Type B pancreatic cell (in vitro differentiated cells): ENCODE results near the gene SEMA5A. TPM values are rescaled to one million over a fixed set of nuclear protein-coding genes. Genes with fewer than 3 reads are reported as not detected.

Source experiments
- DNase-seq: peaks from one replicate; pipeline ENCODE4 v3.0.0; 2021; ENCODE audit warnings: mixed read lengths; ENCODE audit not compliant: unreplicated experiment; ENCODE audit errors: extremely low spot score
- H3K27ac Mint-ChIP-seq: 2 replicates; pipeline ENCODE4 v1.8.0; 2021; ENCODE audit warnings: mild to moderate bottlenecking, mixed read lengths
- H3K27me3 Mint-ChIP-seq: 2 replicates; pipeline ENCODE4 v1.8.0; 2021; ENCODE audit warnings: mixed read lengths
- H3K36me3 Mint-ChIP-seq: 2 replicates; pipeline ENCODE4 v1.8.0; 2021; ENCODE audit warnings: mixed read lengths
- H3K4me1 Mint-ChIP-seq: one replicate; pipeline ENCODE4 v1.8.0; 2021; ENCODE audit warnings: mixed read lengths; ENCODE audit not compliant: unreplicated experiment
- H3K4me3 Mint-ChIP-seq: 2 replicates; pipeline ENCODE4 v1.8.0; 2021; ENCODE audit warnings: mild to moderate bottlenecking, mixed read lengths
- H3K9me3 Mint-ChIP-seq: 2 replicates; pipeline ENCODE4 v1.8.0; 2021; ENCODE audit warnings: mixed read lengths
- CTCF ChIP-seq: fragments of 200-600 bp; sonication (generic); conservative IDR thresholded peaks from 2 replicates; pipeline ENCODE4 v1.5.0; 2021; ENCODE audit warnings: antibody characterized with exemption, mild to moderate bottlenecking
- total RNA-seq: library from RNA; stranded (reverse); gene quantifications from 2 replicates; pipeline ENCODE4 v1.2.1, GENCODE V29; 2021; ENCODE audit warnings: low replicate concordance

SEMA5A gene
- total RNA-seq, 1 donor from 2014 or later, result 92.9 TPM

- peaks cover 13% of the 10 kb centered on the region for H3K4me1 Mint-ChIP-seq
- peaks cover 10% of the 10 kb centered on the region for H3K9me3 Mint-ChIP-seq
- H3K27me3 Mint-ChIP-seq, result peaks cover 2% of the 10 kb centered on the region
- no peak for TF ChIP-seq CTCF
- H3K4me3 Mint-ChIP-seq, result no peak overlapping the region
- DNase-seq, result no peak
- H3K36me3 Mint-ChIP-seq, result peaks cover 12% of the 10 kb centered on the region
- no peak overlapping the region for H3K27ac Mint-ChIP-seq
Observed at GRCh38 chr5:9342161-9342787, 203.6 kb downstream of the SEMA5A start.

GRCh38 chr5:9340085-9340484 is 205.8 kb downstream of the SEMA5A start:
- Mint-ChIP-seq H3K4me1 (peaks cover 22% of the 10 kb centered on the region), H3K9me3 (peaks cover 10% of the 10 kb centered on the region)

GRCh38 chr5:9339206-9339818 is 206.6 kb downstream of the SEMA5A start:
- peaks cover 10% of the 10 kb centered on the region for H3K9me3 Mint-ChIP-seq
- TF ChIP-seq CTCF, result peak; percentile 71
- no peak overlapping the region for H3K27ac Mint-ChIP-seq
- H3K36me3 Mint-ChIP-seq, result peaks cover 18% of the 10 kb centered on the region
- H3K4me1 Mint-ChIP-seq, result peaks cover 18% of the 10 kb centered on the region
- H3K4me3 Mint-ChIP-seq, result no peak overlapping the region
- H3K27me3 Mint-ChIP-seq, result no peaks in the 10 kb centered on the region
- DNase-seq, result no peak

More at GRCh38 chr5:9340085-9340484, 205.8 kb downstream of the SEMA5A start:
- Mint-ChIP-seq H3K36me3 (peaks cover 21% of the 10 kb centered on the region), H3K27me3 (no peaks in the 10 kb centered on the region), H3K4me3 (no peak overlapping the region), H3K27ac (no peak overlapping the region)
- no peak for TF ChIP-seq CTCF
- DNase-seq, result no peak

GRCh38 chr5:9338796-9339195 is 207.1 kb downstream of the SEMA5A start:
- Mint-ChIP-seq H3K4me3 (no peak overlapping the region), H3K4me1 (peaks cover 18% of the 10 kb centered on the region), H3K36me3 (peaks cover 18% of the 10 kb centered on the region), H3K9me3 (peaks cover 10% of the 10 kb centered on the region), H3K27ac (no peak overlapping the region), H3K27me3 (no peaks in the 10 kb centered on the region)
- no peak for TF ChIP-seq CTCF
- no peak for DNase-seq

GRCh38 chr5:9337928-9338595 is 207.8 kb downstream of the SEMA5A start:
- no peak overlapping the region for H3K4me3 Mint-ChIP-seq
- H3K9me3 Mint-ChIP-seq, result peaks cover 10% of the 10 kb centered on the region
- H3K27ac Mint-ChIP-seq, result no peak overlapping the region
- H3K27me3 Mint-ChIP-seq, result no peaks in the 10 kb centered on the region
- H3K4me1 Mint-ChIP-seq, result peaks cover 18% of the 10 kb centered on the region
- TF ChIP-seq CTCF, result no peak
- no peak for DNase-seq
- H3K36me3 Mint-ChIP-seq, result peaks cover 18% of the 10 kb centered on the region
